ENCODE measurements around the gene CEP44.

- TF ChIP-seq CTCF (IDR thresholded peaks at IDR 0.05 in 2 of 3, conservative IDR thresholded peaks at IDR 0.05 in 1 of 3; ENCODE audit: borderline replicate concordance in 1 of 3, insufficient read depth in 1 of 3, low read depth in 2 of 3, low read length in 2 of 3), result no peak
- no peak for TF ChIP-seq POLR2A (IDR thresholded peaks at IDR 0.05; ENCODE audit: borderline replicate concordance, extremely low read depth, insufficient read depth, insufficient read length)
- no peak for TF ChIP-seq SRF (IDR thresholded peaks at IDR 0.05; ENCODE audit: low read depth)
- TF ChIP-seq RAD21 (IDR thresholded peaks at IDR 0.05; ENCODE audit: low read depth), result no peak
- TF ChIP-seq TCF7L2 (IDR thresholded peaks at IDR 0.05; ENCODE audit: borderline replicate concordance, extremely low read depth, insufficient read depth, insufficient read length), result no peak
- TF ChIP-seq EZH2phosphoT487 (IDR thresholded peaks at IDR 0.05; ENCODE audit: borderline replicate concordance), result no peak
- TF ChIP-seq EZH2 (IDR thresholded peaks at IDR 0.05), result no peak
- no peak for TF ChIP-seq POLR2AphosphoS5 (IDR thresholded peaks at IDR 0.05; ENCODE audit: low read depth, low read length)
- no peak for TF ChIP-seq JUND (IDR thresholded peaks at IDR 0.05)
- no peak for TF ChIP-seq ZFX (IDR thresholded peaks at IDR 0.05)
- TF ChIP-seq ZNF274 (IDR thresholded peaks at IDR 0.05; ENCODE audit: low read depth, low read length), result no peak
Observed at GRCh38 chr4:174281901-174282300, 1.8 kb upstream of the CEP44 start.
